Thoracic aorta (tissue), 2 donors: Measurements from ENCODE around the gene SLCO2B1. TPM values are rescaled to one million over a fixed set of nuclear protein-coding genes. Genes with fewer than 3 reads are reported as not detected.

Experiments used
- ATAC-seq: fragments of 150-250 bp; one replicate; pipeline ENCODE4 v1.8.0; 2017; ENCODE audit warnings: low read depth; ENCODE audit not compliant: insufficient number of reproducible peaks, low FRiP score
- DNase-seq: peaks from one replicate; pipeline ENCODE4 v3.0.0-alpha.2; 2020; ENCODE audit warnings: low spot score
- H3K27ac ChIP-seq, 2 donors: fragments of 200-600 bp; sonication (generic); 1 replicate in 1 of 2; 2 replicates in 1 of 2; pipeline ENCODE4 v1.5.1; 2016; ENCODE audit warnings: mild to moderate bottlenecking in 2 of 2, moderate library complexity in 2 of 2
- H3K27me3 ChIP-seq: fragments of 200-600 bp; sonication (generic); replicated peaks from 2 replicates; pipeline ENCODE4 v1.6.0; 2016; ENCODE audit warnings: mild to moderate bottlenecking; ENCODE audit not compliant: insufficient read depth
- H3K36me3 ChIP-seq: fragments of 200-600 bp; sonication (generic); one replicate; pipeline ENCODE4 v1.5.1; 2016
- H3K4me1 ChIP-seq, 2 donors: fragments of 200-600 bp; sonication (generic); 1 replicate in 1 of 2; 2 replicates in 1 of 2; pipeline versions ENCODE4 v1.5.1 to v1.6.0; 2016; ENCODE audit warnings: low read depth in 2 of 2, mild to moderate bottlenecking in 1 of 2; ENCODE audit not compliant: control insufficient read depth in 1 of 2
- H3K4me3 ChIP-seq: fragments of 200-600 bp; sonication (generic); 2 replicates; pipeline ENCODE4 v1.5.1; 2016; ENCODE audit warnings: mild to moderate bottlenecking
- H3K9me3 ChIP-seq: fragments of 200-600 bp; sonication (generic); 2 replicates; pipeline ENCODE4 v1.5.1; 2016
- CTCF ChIP-seq: fragments of 200-600 bp; sonication (generic); IDR thresholded peaks from one replicate; pipeline ENCODE4 v1.5.1; 2019; ENCODE audit warnings: antibody characterized with exemption
- total RNA-seq, 2 donors: library from RNA; depleted of rRNA; stranded (reverse); fragments of >200 nt; gene quantifications; one replicate each; pipeline versions ENCODE4 v1.1.0 to v1.2.3, GENCODE V29; 2016

The SLCO2B1 gene
- total RNA-seq, 2 donors from 2014 or later: 107 to 692 TPM

- no peaks in the 10 kb centered on the region for H3K9me3 ChIP-seq
- no peaks in the 10 kb centered on the region for H3K4me1 ChIP-seq
- H3K27ac ChIP-seq: no peak overlapping the region
- H3K27me3 ChIP-seq: no peaks in the 10 kb centered on the region
- H3K36me3 ChIP-seq: no peaks in the 10 kb centered on the region
- no peak overlapping the region for H3K4me3 ChIP-seq
- ATAC-seq (no peak), DNase-seq (no peak)
- no peak for TF ChIP-seq CTCF
Measured at GRCh38 chr11:75208446-75208845, 57.5 kb downstream of the SLCO2B1 start.

DNA sequence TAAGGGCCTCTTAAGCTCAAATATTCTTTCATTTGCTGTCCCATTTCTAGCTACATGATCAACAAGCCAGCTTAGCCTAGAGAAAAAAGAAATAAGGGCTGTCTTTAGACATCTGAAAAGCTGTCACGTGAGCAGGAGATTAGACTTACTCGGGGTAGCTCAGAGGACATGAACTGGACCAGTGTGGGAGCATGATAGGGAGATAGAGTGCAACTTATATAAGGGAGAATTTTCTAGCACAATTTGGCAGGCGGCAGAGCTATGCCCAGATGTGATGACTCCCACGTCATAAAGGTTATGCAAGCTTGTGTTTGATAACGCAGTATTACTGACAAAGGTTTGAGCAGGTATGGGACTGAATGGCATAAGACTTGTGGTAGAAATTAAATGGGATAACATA lies 61.5 kb downstream of the SLCO2B1 start:
- H3K27me3 ChIP-seq: no peaks in the 10 kb centered on the region
- H3K9me3 ChIP-seq: no peaks in the 10 kb centered on the region
- H3K27ac ChIP-seq: no peak overlapping the region
- H3K36me3 ChIP-seq: no peaks in the 10 kb centered on the region
- no peaks in the 10 kb centered on the region for H3K4me1 ChIP-seq
- ATAC-seq (no peak), DNase-seq (no peak)
- no peak for TF ChIP-seq CTCF
- no peak overlapping the region for H3K4me3 ChIP-seq

DNA sequence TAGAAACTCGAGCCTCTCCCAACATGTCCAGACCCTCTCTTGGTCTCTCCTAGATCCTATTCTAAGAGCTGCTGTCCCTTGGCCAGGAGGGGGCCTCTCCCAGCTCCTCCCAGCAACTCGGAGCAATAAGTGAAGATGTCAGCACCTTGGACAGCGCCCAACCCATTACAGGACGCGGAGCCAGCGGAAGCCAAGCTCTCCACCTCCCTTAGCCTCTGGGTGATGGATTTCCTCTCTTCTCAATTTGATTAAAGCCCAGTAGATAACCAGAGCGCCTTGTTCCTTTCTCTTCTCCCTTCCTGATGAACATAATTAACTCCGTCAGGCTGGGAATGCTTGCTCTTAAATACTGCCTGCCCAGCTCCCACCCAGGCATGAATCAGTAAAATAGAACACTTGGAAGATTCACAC lies 63.5 kb downstream of the SLCO2B1 start:
- Histone ChIP-seq H3K4me3 (no peak overlapping the region), H3K36me3 (no peaks in the 10 kb centered on the region), H3K27me3 (no peaks in the 10 kb centered on the region), H3K27ac (no peak overlapping the region), H3K4me1 (no peaks in the 10 kb centered on the region), H3K9me3 (no peaks in the 10 kb centered on the region)
- TF ChIP-seq CTCF: no peak
- ATAC-seq (no peak), DNase-seq (peak; percentile 9)

- Histone ChIP-seq H3K9me3 (no peaks in the 10 kb centered on the region), H3K4me1 (no peaks in the 10 kb centered on the region), H3K27me3 (no peaks in the 10 kb centered on the region), H3K4me3 (no peak overlapping the region), H3K36me3 (no peaks in the 10 kb centered on the region), H3K27ac (no peak overlapping the region)
- TF ChIP-seq CTCF: no peak
- no peak for DNase-seq
- no peak for ATAC-seq
Measured at GRCh38 chr11:75214843-75215242, 63.9 kb downstream of the SLCO2B1 start.

GRCh38 chr11:75219869-75220268 lies 69.0 kb downstream of the SLCO2B1 start:
- no peak overlapping the region for H3K27ac ChIP-seq
- no peak for ATAC-seq
- H3K36me3 ChIP-seq: no peaks in the 10 kb centered on the region
- no peaks in the 10 kb centered on the region for H3K4me1 ChIP-seq
- no peaks in the 10 kb centered on the region for H3K27me3 ChIP-seq
- no peak overlapping the region for H3K4me3 ChIP-seq
- H3K9me3 ChIP-seq: no peaks in the 10 kb centered on the region
- TF ChIP-seq CTCF: no peak
- DNase-seq: no peak
